ENCODE measurements around the gene PARK7.
A peak's percentile ranks its signal among the peaks of the same experiment; 100 is the strongest.
"Not testable (repeated sequence)": the region's sequence is repeated elsewhere in the genome, so short reads cannot be mapped to it uniquely, and the experiment has no call there.

The PARK7 gene

GRCh38 chr1:7948960-7949359 is 12.6 kb upstream of the PARK7 start:
- no peak for DNase-seq

GRCh38 chr1:7952791-7953190 is 8.7 kb upstream of the PARK7 start:
- not testable (repeated sequence) for DNase-seq

- DNase-seq: peak; percentile 97
Observed at GRCh38 chr1:7953850-7954609, 7.5 kb upstream of the PARK7 start.

- DNase-seq: peak; percentile 22
Observed at GRCh38 chr1:7954683-7955082, 6.8 kb upstream of the PARK7 start.

- DNase-seq: no peak
Observed at GRCh38 chr1:7956218-7957032, 5.1 kb upstream of the PARK7 start.

GRCh38 chr1:7960165-7960564 is 1.3 kb upstream of the PARK7 start:
- peak; percentile 50 for DNase-seq

GRCh38 chr1:7960867-7961215 is 670 bp upstream of the PARK7 start:
- DNase-seq: no peak

GRCh38 chr1:7962014-7962335 is 464 bp downstream of the PARK7 start:
- DNase-seq: no peak

- no peak for DNase-seq
Observed at GRCh38 chr1:7962636-7963377, 1.3 kb downstream of the PARK7 start.

- not testable (repeated sequence) for DNase-seq
Observed at GRCh38 chr1:7963378-7963730, 1.8 kb downstream of the PARK7 start.

- DNase-seq: not testable (repeated sequence)
Observed at GRCh38 chr1:7963841-7964240, 2.3 kb downstream of the PARK7 start.

- DNase-seq: no peak
Observed at GRCh38 chr1:7964476-7964875, 3.0 kb downstream of the PARK7 start.

- DNase-seq: no peak
Observed at GRCh38 chr1:7967196-7967595, 5.7 kb downstream of the PARK7 start.

- DNase-seq: no peak
Observed at GRCh38 chr1:7967651-7968050, 6.1 kb downstream of the PARK7 start.

- peak; percentile 27 for DNase-seq
Observed at GRCh38 chr1:7970246-7970645, 8.7 kb downstream of the PARK7 start.

GRCh38 chr1:7971024-7971423 is 9.5 kb downstream of the PARK7 start:
- DNase-seq: no peak

GRCh38 chr1:7972285-7972684 is 10.8 kb downstream of the PARK7 start:
- no peak for DNase-seq

- DNase-seq: no peak
Observed at GRCh38 chr1:7973086-7973485, 11.6 kb downstream of the PARK7 start.

GRCh38 chr1:7975212-7975865 is 13.8 kb downstream of the PARK7 start:
- DNase-seq: peak; percentile 77

GRCh38 chr1:7980984-7981383 is 19.5 kb downstream of the PARK7 start:
- DNase-seq: no peak

GRCh38 chr1:7983086-7983778 is 21.7 kb downstream of the PARK7 start:
- DNase-seq: no peak

GRCh38 chr1:7984811-7985210 is 23.3 kb downstream of the PARK7 start:
- no peak for DNase-seq

All from hematopoietic multipotent progenitor cell treated with erythropoietin and hydrocortisone succinate and interleukin-3 and kit ligand, for 4 days (in vitro differentiated cells).